ENCODE results near the gene PITPNM3. TPM values are rescaled to one million over a fixed set of nuclear protein-coding genes. Genes with fewer than 3 reads are reported as not detected.

The PITPNM3 gene
- total and polyA plus RNA-seq, 3 experiments from 2014 or later: 0.40 to 0.50 TPM; not detected in 1

DNA sequence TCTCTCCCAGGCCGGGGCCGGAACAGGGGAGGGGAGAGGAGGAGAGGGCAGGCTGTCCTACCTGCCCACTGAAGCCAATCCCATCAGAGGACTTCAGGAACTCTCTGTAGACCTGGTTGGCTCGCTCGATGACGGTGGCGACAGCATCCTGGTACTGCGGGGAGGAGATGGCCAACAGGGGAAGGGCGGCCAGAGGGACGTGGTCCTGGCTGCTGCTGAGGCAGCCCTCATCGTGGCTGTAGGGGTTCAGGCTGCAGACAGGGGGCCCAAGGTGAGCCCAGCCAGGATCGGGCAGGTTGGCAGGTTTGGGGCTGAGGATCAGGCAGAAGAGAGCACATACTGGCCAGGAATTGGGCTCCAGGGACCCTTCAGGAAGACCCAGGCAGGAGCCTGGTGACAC is 77.9 kb downstream of the PITPNM3 start:
- Mint-ChIP-seq H3K4me3 (no peak overlapping the region), H3K27ac (no peak overlapping the region), H3K4me1 (no peaks in the 10 kb centered on the region), H3K36me3 (no peaks in the 10 kb centered on the region), H3K9me3 (no peaks in the 10 kb centered on the region), H3K27me3 (peaks cover 7 to 15% of the 10 kb centered on the region in 2 donors)
- DNase-seq: no peak
- ChIA-PET CTCF (no interaction called here), POLR2A (no interaction called here)
- no peak overlapping the region for H3K4me3 ChIP-seq (ENCODE audit: low read length)
- no peaks in the 10 kb centered on the region for H3K36me3 ChIP-seq (ENCODE audit: insufficient read depth, low read length)
- no peaks in the 10 kb centered on the region for H3K4me1 ChIP-seq (ENCODE audit: insufficient read depth, low read length)
- no peaks in the 10 kb centered on the region for H3K9me3 ChIP-seq (ENCODE audit: low read length)
- H3K27ac ChIP-seq (ENCODE audit: low read depth, low read length): no peak overlapping the region
- H3K27me3 ChIP-seq (ENCODE audit: insufficient read depth, low read length, poor library complexity, severe bottlenecking): no peaks in the 10 kb centered on the region

DNA sequence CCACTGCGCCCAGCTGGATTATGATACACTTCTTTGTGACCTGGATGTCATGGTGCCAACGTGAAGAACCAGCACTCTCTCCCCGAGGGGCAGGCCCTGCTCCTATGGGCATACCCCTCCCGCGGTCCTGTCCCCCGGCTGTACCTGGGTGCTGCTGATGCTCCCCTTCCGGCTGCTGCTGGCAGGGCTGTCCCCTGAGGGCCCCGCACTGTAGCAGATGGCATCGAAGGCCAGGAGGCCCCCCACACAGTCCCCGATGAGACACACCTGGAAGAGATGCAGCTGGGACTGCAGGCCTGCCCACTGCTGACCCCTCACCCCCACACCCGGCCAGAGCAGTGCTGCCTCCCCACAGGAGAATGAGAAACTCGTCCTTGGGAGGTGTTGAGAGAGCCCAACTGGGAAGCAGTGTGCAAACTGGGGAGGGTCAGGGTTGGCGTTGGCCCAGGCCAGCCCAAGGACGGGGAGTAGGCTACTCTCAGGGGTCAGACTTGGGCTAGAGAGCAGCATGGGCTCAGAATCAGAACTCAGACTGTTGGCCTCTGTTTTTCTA is 78.4 kb downstream of the PITPNM3 start:
- Histone ChIP-seq H3K4me3 (ENCODE audit: low read length) (no peak overlapping the region), H3K9me3 (ENCODE audit: low read length) (no peaks in the 10 kb centered on the region), H3K36me3 (ENCODE audit: insufficient read depth, low read length) (no peaks in the 10 kb centered on the region), H3K27ac (ENCODE audit: low read depth, low read length) (no peak overlapping the region), H3K27me3 (ENCODE audit: insufficient read depth, low read length, poor library complexity, severe bottlenecking) (no peaks in the 10 kb centered on the region), H3K4me1 (ENCODE audit: insufficient read depth, low read length) (no peaks in the 10 kb centered on the region)
- Mint-ChIP-seq H3K27me3 (peaks cover 2 to 12% of the 10 kb centered on the region in 2 donors), H3K4me1 (no peaks in the 10 kb centered on the region), H3K36me3 (no peaks in the 10 kb centered on the region), H3K27ac (no peak overlapping the region), H3K4me3 (no peak overlapping the region), H3K9me3 (no peaks in the 10 kb centered on the region)
- no peak for DNase-seq
- CTCF ChIA-PET: no interaction called here
- POLR2A ChIA-PET: no interaction called here

GRCh38 chr17:6476810-6477179 is 79.6 kb downstream of the PITPNM3 start:
- Mint-ChIP-seq H3K4me1 (no peaks in the 10 kb centered on the region), H3K27me3 (peaks cover 2 to 8% of the 10 kb centered on the region in 2 donors), H3K36me3 (no peaks in the 10 kb centered on the region), H3K9me3 (no peaks in the 10 kb centered on the region), H3K27ac (peak overlapping the region in 1 of 8 donors; percentile 30), H3K4me3 (no peak overlapping the region)
- Histone ChIP-seq H3K36me3 (ENCODE audit: insufficient read depth, low read length) (no peaks in the 10 kb centered on the region), H3K4me1 (ENCODE audit: insufficient read depth, low read length) (no peaks in the 10 kb centered on the region), H3K4me3 (ENCODE audit: low read length) (no peak overlapping the region), H3K27me3 (ENCODE audit: insufficient read depth, low read length, poor library complexity, severe bottlenecking) (no peaks in the 10 kb centered on the region), H3K27ac (ENCODE audit: low read depth, low read length) (no peak overlapping the region), H3K9me3 (ENCODE audit: low read length) (no peaks in the 10 kb centered on the region)
- ChIA-PET POLR2A (no interaction called here), CTCF (no interaction called here)
- DNase-seq: no peak

DNA sequence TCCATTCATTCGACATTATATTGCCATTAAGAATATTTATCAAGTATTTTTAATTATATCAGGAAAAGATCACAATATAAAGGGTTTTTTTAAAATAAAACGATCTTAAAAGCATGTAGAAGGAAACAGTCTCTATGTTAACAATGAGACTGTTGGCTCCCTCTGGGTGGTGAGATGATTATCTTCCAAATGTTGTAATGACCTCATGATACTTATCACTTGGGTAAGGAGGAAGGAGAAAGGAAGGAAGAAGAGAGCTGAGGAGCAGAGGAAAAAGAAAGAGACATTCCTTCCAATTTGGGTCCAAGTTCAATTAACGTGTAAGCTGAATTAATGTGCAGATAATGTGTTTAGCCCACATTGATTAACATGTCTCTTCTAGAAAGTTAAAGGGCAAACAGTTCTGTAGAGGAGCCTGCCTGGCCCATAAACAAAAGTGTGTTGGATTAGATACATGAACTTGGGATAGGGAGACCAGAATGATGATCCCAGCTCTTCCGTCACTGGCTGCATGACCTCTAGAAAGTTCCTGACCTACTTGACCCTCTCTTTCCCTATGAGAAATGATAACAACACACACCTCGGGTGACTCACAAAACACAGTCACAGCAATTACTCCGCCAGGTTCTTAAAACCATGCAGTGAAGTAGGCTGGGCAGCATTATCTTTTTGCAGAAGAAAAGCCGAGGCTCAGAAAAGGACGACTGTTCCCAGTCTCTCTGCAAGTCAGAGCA is 80.1 kb downstream of the PITPNM3 start:
- ChIA-PET CTCF (interaction anchor here (1.2 kb wide), 1 partner anchor 10 kb away, joined by 3 read pairs; no protein-coding TSS in a partner anchor), POLR2A (no interaction called here)
- no peaks in the 10 kb centered on the region for H3K4me1 ChIP-seq (ENCODE audit: insufficient read depth, low read length)
- no peak for DNase-seq
- no peak overlapping the region for H3K27ac ChIP-seq (ENCODE audit: low read depth, low read length)
- no peaks in the 10 kb centered on the region for H3K36me3 ChIP-seq (ENCODE audit: insufficient read depth, low read length)
- H3K9me3 ChIP-seq (ENCODE audit: low read length): no peaks in the 10 kb centered on the region
- Mint-ChIP-seq H3K4me3 (no peak overlapping the region), H3K27me3 (peaks cover 2 to 4% of the 10 kb centered on the region in 2 donors), H3K9me3 (no peaks in the 10 kb centered on the region), H3K27ac (no peak overlapping the region), H3K36me3 (no peaks in the 10 kb centered on the region), H3K4me1 (no peaks in the 10 kb centered on the region)
- H3K27me3 ChIP-seq (ENCODE audit: insufficient read depth, low read length, poor library complexity, severe bottlenecking): no peaks in the 10 kb centered on the region
- H3K4me3 ChIP-seq (ENCODE audit: low read length): no peak overlapping the region

GRCh38 chr17:6475411-6475810 is 80.9 kb downstream of the PITPNM3 start:
- no peaks in the 10 kb centered on the region for H3K36me3 ChIP-seq (ENCODE audit: insufficient read depth, low read length)
- Mint-ChIP-seq H3K4me3 (no peak overlapping the region), H3K4me1 (no peaks in the 10 kb centered on the region), H3K27me3 (peaks cover 0 to 2% of the 10 kb centered on the region in 2 donors), H3K9me3 (no peaks in the 10 kb centered on the region), H3K27ac (no peak overlapping the region), H3K36me3 (no peaks in the 10 kb centered on the region)
- POLR2A ChIA-PET: no interaction called here
- H3K4me3 ChIP-seq (ENCODE audit: low read length): no peak overlapping the region
- no peaks in the 10 kb centered on the region for H3K9me3 ChIP-seq (ENCODE audit: low read length)
- no peak overlapping the region for H3K27ac ChIP-seq (ENCODE audit: low read depth, low read length)
- H3K27me3 ChIP-seq (ENCODE audit: insufficient read depth, low read length, poor library complexity, severe bottlenecking): no peaks in the 10 kb centered on the region
- no peaks in the 10 kb centered on the region for H3K4me1 ChIP-seq (ENCODE audit: insufficient read depth, low read length)
- CTCF ChIA-PET: interaction anchor here (1.1 to 1.2 kb wide), 2 partner anchors 10 to 14 kb away, joined by 3 read pairs; no protein-coding TSS in a partner anchor
- no peak for DNase-seq

GRCh38 chr17:6474906-6475305 is 81.4 kb downstream of the PITPNM3 start:
- POLR2A ChIA-PET: no interaction called here
- Histone ChIP-seq H3K4me3 (ENCODE audit: low read length) (no peak overlapping the region), H3K27me3 (ENCODE audit: insufficient read depth, low read length, poor library complexity, severe bottlenecking) (no peaks in the 10 kb centered on the region), H3K27ac (ENCODE audit: low read depth, low read length) (no peak overlapping the region), H3K36me3 (ENCODE audit: insufficient read depth, low read length) (no peaks in the 10 kb centered on the region), H3K4me1 (ENCODE audit: insufficient read depth, low read length) (no peaks in the 10 kb centered on the region), H3K9me3 (ENCODE audit: low read length) (no peaks in the 10 kb centered on the region)
- no peak for DNase-seq
- Mint-ChIP-seq H3K4me1 (no peaks in the 10 kb centered on the region), H3K27ac (no peak overlapping the region), H3K27me3 (peaks cover 0 to 2% of the 10 kb centered on the region in 2 donors), H3K9me3 (no peaks in the 10 kb centered on the region), H3K36me3 (no peaks in the 10 kb centered on the region), H3K4me3 (no peak overlapping the region)
- CTCF ChIA-PET: interaction anchor here (1.1 to 2.3 kb wide), 3 partner anchors 11 to 20 kb away, joined by 3 to 7 read pairs (median 3); no protein-coding TSS in a partner anchor

DNA sequence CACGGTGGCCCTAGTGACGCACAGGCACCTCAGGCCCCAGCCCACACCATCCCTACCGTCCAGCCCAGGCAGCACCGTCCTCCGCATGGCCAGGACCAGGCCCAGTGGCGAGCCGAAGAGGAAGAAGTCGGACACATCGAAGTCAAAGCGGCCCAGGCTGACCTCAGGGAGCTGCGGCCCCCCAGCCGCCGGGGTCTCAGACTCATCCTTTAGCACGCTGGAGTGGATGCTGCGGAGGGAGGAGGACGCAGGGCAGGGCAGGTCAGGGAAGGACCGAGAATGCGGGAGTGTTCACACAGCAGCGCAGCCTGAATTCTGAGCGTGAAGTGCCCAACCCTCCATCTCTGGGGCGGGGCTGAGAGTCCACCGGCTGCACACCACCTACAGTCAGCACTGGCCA is 82.0 kb downstream of the PITPNM3 start:
- CTCF ChIA-PET: interaction anchor here (1.0 to 2.6 kb wide), 4 partner anchors 9 to 36 kb away, joined by 3 to 7 read pairs (median 5); no protein-coding TSS in a partner anchor
- Histone ChIP-seq H3K27ac (ENCODE audit: low read depth, low read length) (no peak overlapping the region), H3K36me3 (ENCODE audit: insufficient read depth, low read length) (no peaks in the 10 kb centered on the region), H3K4me3 (ENCODE audit: low read length) (no peak overlapping the region), H3K9me3 (ENCODE audit: low read length) (no peaks in the 10 kb centered on the region), H3K27me3 (ENCODE audit: insufficient read depth, low read length, poor library complexity, severe bottlenecking) (no peaks in the 10 kb centered on the region), H3K4me1 (ENCODE audit: insufficient read depth, low read length) (no peaks in the 10 kb centered on the region)
- Mint-ChIP-seq H3K4me1 (no peaks in the 10 kb centered on the region), H3K9me3 (no peaks in the 10 kb centered on the region), H3K36me3 (no peaks in the 10 kb centered on the region), H3K4me3 (no peak overlapping the region), H3K27ac (no peak overlapping the region), H3K27me3 (peaks cover 0 to 2% of the 10 kb centered on the region in 2 donors)
- POLR2A ChIA-PET: no interaction called here
- no peak for DNase-seq

GRCh38 chr17:6473128-6473767 is 83.1 kb downstream of the PITPNM3 start:
- CTCF ChIA-PET: interaction anchor here (0.8 to 2.6 kb wide), 16 partner anchors 10 to 531 kb away, joined by 3 to 7 read pairs (median 4); partner anchors contain the start of genes KIAA0753 and TXNDC17
- no peak overlapping the region for H3K27ac Mint-ChIP-seq
- H3K9me3 ChIP-seq (ENCODE audit: low read length): no peaks in the 10 kb centered on the region
- H3K4me1 Mint-ChIP-seq: no peaks in the 10 kb centered on the region
- DNase-seq: peak; percentile 32 to 66 (median 46)
- POLR2A ChIA-PET: no interaction called here
- H3K27ac ChIP-seq (ENCODE audit: low read depth, low read length): no peak overlapping the region
- H3K4me3 ChIP-seq (ENCODE audit: low read length): no peak overlapping the region
- H3K27me3 ChIP-seq (ENCODE audit: insufficient read depth, low read length, poor library complexity, severe bottlenecking): no peaks in the 10 kb centered on the region
- no peaks in the 10 kb centered on the region for H3K36me3 Mint-ChIP-seq
- H3K27me3 Mint-ChIP-seq: peaks cover 0 to 3% of the 10 kb centered on the region in 2 donors
- H3K9me3 Mint-ChIP-seq: no peaks in the 10 kb centered on the region
- H3K36me3 ChIP-seq (ENCODE audit: insufficient read depth, low read length): no peaks in the 10 kb centered on the region
- no peak overlapping the region for H3K4me3 Mint-ChIP-seq
- no peaks in the 10 kb centered on the region for H3K4me1 ChIP-seq (ENCODE audit: insufficient read depth, low read length)
